GM10847 (cell line): Measurements from ENCODE around the gene ACTR3C.

ENCODE experiments used
- POLR2A ChIP-seq: IDR thresholded peaks from 2 replicates; pipeline ENCODE4 v1.6.1; 2011; ENCODE audit not compliant: insufficient read length; ENCODE audit errors: extremely low read depth

ACTR3C gene

DNA sequence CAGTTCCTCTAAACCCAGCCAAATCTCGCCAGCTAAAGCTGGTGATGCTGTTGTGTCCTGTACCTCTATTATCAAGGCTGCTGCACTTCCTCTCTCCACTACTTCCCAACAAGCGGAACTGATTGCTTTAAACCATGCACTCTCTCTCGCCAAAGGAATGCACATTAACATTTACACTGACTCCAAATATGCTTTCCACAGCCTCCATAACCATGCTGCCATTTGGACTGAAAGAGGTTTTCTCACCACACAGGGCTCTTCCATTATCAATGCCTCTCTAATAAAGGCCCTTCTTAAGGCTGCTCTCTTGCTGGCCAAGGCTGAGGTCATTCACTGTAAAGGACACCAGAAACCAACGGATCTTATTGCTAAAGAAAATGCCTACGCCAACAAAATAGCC, 11.6 kb downstream of the ACTR3C start:
- TF ChIP-seq POLR2A, result no peak

DNA sequence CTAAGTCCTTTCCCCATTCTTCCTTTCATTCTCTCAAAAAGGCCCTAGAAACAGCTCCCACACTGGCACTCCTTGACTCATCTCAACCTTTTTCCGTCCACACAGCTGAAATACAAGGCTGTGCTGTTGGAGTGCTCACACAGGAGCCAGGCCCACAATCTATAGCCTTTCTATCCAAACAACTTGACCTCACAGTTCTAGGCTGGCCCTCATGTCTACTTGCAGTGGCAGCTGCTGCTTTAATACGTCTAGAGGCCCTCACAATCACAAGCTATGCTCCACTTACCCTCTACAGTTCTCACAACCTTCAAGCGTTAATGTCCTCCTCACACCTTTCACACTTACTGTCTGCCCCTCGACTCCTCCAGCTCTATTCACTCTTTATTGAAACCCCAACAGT, 12.2 kb downstream of the ACTR3C start:
- no peak for TF ChIP-seq POLR2A

DNA sequence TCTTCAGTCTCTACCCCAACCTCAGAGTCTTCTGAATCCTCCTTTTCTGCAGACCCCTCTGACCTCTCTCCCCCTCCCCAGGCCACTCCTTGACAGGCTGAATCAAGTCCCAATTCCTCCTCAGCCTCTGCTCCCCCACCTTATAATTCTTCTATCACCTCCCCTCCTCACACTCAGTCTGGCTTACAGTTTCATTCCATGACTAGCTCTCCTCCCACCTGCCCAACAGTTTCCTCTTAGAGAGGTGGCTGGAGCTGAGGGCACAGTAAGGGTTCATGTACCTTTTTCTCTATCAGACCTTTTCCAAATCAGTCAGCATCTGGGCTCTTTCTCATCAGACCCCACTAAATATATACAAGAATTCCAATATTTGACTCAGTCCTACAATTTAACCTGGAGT, 14.8 kb downstream of the ACTR3C start:
- TF ChIP-seq POLR2A, result no peak

DNA sequence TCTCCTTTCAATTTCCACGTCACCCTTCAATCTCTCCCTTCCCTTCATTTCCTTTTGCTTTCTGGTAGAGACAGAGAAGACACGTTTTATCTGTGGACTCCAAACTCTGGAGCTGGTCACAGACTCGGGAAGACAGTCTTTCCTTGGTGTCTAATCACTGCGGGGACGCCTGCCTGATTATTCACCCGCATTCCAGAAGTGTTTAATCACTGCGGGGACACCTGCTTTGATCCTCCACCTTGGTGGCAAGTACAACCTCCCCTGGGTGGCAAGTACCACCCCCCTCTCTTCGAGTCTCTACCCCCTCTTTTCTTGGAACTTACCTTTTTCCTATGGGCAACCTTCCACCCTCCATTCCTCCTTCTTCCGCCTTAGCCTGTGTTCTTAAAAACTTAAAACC, 15.4 kb downstream of the ACTR3C start:
- no peak for TF ChIP-seq POLR2A

DNA sequence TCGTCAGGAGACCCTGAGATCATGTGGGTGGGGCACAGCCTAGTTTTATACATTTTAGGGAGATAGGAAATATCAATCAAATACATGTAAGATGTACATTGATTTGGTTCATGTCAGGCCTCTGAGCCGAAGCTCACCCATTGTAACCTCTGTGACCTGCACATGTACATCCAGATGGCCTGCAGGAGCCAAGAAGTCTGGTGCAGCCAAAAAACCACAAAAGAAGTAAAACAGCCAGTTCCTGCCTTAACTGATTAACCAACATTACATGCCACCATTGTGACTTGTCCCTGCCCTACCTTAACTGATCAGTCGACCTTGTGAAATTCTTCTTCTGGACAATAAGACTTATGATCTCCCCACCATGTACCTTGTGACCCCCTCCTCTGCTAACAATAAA, 16.2 kb downstream of the ACTR3C start:
- no peak for TF ChIP-seq POLR2A
